Rectal smooth muscle tissue (tissue), 1 donor: Measurements from ENCODE around the gene ZNF785.
"Not testable (repeated sequence)": the region's sequence is repeated elsewhere in the genome, so short reads cannot be mapped to it uniquely, and the experiment has no call there.

Experiments used
- H3K27ac ChIP-seq: one replicate; pipeline ENCODE4 v1.7.0; 2013; ENCODE audit warnings: low read depth, low read length, inconsistent platforms
- H3K27me3 ChIP-seq: one replicate; pipeline ENCODE4 v1.7.0; 2013; ENCODE audit warnings: low read length; ENCODE audit not compliant: control insufficient read depth, insufficient read depth
- H3K36me3 ChIP-seq: one replicate; pipeline ENCODE4 v1.7.0; 2013; ENCODE audit warnings: low read length; ENCODE audit not compliant: control insufficient read depth, insufficient read depth
- H3K4me1 ChIP-seq: one replicate; pipeline ENCODE4 v1.7.0; 2013; ENCODE audit warnings: low read length; ENCODE audit not compliant: control insufficient read depth, insufficient read depth
- H3K4me3 ChIP-seq: one replicate; pipeline ENCODE4 v1.7.0; 2013; ENCODE audit warnings: low read length
- H3K9ac ChIP-seq: one replicate; pipeline ENCODE4 v1.7.0; 2013; ENCODE audit warnings: low read length

The ZNF785 gene

GRCh38 chr16:30556125-30556473 lies 29.4 kb downstream of the ZNF785 start:
- Histone ChIP-seq H3K27me3 (no peaks in the 10 kb centered on the region), H3K4me3 (peak overlapping the region; percentile 21), H3K4me1 (peaks cover 5% of the 10 kb centered on the region), H3K9ac (no peak overlapping the region), H3K36me3 (peaks cover 4% of the 10 kb centered on the region), H3K27ac (no peak overlapping the region)

DNA sequence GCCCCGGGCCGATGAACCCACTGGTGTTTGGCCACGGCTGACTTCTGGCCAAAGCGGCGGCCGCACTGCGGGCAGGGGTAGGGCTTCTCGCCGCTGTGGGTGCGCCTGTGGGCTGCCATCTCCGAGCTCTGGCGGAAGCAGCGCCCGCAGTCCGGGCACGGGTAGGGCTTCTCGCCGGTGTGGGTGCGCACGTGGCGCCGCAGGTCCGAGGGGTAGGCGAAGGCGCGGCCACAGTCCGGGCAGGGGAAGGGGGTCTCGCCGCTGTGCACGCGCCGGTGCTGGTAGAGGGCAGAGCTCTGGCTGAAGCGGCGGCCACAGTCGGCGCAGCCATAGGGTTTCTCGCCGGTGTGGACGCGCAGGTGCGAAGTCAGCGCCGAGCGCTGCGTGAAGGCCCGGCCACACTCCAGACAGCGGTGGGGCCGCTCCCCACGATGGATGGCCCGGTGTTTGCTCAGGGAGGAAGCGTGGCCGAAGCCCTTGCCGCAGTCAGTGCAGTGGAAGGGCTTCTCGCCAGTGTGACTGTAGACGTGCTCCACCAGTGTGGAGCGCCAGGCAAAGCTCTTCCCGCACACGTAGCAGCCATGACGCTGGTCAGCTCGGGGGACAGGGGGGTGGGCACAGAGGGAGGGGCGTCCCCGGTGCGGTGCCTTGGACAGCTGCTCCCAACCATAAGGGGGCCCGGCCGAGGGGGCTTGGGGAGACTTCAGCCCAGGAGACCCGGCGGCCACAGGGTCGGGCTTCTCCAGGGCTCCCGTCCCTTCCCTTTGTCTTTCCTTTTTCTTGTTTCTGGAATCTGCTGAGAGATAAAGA lies 30.0 kb downstream of the ZNF785 start:
- H3K27me3 ChIP-seq: no peaks in the 10 kb centered on the region
- H3K9ac ChIP-seq: no peak overlapping the region
- H3K36me3 ChIP-seq: peaks cover 4% of the 10 kb centered on the region
- H3K4me3 ChIP-seq: no peak overlapping the region
- peaks cover 5% of the 10 kb centered on the region for H3K4me1 ChIP-seq
- no peak overlapping the region for H3K27ac ChIP-seq

GRCh38 chr16:30554557-30555314 lies 30.8 kb downstream of the ZNF785 start:
- peaks cover 5% of the 10 kb centered on the region for H3K4me1 ChIP-seq

DNA sequence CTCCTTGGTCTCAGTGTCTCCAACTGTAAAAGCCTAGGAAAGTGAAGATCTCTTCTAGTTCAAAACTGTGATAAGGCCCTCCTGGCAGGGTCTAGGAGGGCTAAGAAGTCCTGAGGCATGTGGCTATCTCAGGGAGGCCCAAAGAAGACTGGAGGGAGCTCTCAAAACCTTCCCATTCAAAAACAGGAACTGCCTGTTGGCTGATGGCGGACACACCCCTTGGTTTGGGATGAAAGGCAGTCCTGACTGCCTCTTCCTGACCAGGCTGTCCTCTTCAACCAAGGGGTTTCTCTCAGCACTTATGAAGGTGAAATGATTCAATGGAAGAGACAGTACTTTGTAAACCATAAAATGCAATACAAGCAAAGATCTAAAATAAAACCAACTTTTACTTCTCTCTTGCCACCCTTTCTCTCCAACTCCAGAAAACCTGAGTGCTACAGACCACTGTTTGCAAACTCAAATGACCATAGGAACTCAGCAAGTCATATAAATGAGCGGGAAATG lies 32.1 kb downstream of the ZNF785 start:
- H3K9ac ChIP-seq: no peak overlapping the region
- no peak overlapping the region for H3K4me3 ChIP-seq
- no peaks in the 10 kb centered on the region for H3K27me3 ChIP-seq
- H3K27ac ChIP-seq: no peak overlapping the region
- peaks cover 4% of the 10 kb centered on the region for H3K36me3 ChIP-seq
- H3K4me1 ChIP-seq: peaks cover 5% of the 10 kb centered on the region

More at GRCh38 chr16:30554557-30555314, 30.8 kb downstream of the ZNF785 start:
- Histone ChIP-seq H3K4me3 (no peak overlapping the region), H3K27ac (no peak overlapping the region), H3K27me3 (no peaks in the 10 kb centered on the region), H3K9ac (no peak overlapping the region), H3K36me3 (peaks cover 4% of the 10 kb centered on the region)

DNA sequence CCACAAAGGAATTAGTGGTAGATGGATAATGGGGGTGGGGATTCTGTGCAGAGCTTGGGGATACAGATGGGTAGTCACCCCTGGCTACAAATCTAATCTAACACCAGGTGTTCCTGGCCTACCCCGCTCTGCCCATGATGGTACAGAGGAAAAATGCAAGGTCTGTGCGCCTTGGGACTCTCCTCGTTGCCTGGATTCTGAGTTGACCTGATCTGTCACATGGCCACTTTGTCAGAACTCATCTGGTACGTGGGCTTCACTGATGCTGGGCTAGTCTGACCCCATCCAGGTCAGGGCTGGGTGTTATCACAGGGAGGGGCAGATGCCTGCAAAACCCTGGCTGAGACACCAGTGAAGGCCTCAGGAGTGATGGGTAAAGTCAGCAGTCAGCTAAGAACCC lies 32.5 kb downstream of the ZNF785 start:
- H3K4me3 ChIP-seq: no peak overlapping the region
- no peak overlapping the region for H3K9ac ChIP-seq
- no peaks in the 10 kb centered on the region for H3K27me3 ChIP-seq
- H3K27ac ChIP-seq: no peak overlapping the region
- H3K36me3 ChIP-seq: peaks cover 4% of the 10 kb centered on the region
- peaks cover 5% of the 10 kb centered on the region for H3K4me1 ChIP-seq

GRCh38 chr16:30551781-30552180 lies 33.7 kb downstream of the ZNF785 start:
- Histone ChIP-seq H3K9ac (no peak overlapping the region), H3K36me3 (peaks cover 4% of the 10 kb centered on the region), H3K4me3 (no peak overlapping the region), H3K27ac (no peak overlapping the region), H3K4me1 (no peaks in the 10 kb centered on the region), H3K27me3 (no peaks in the 10 kb centered on the region)

GRCh38 chr16:30548416-30549253 lies 36.9 kb downstream of the ZNF785 start:
- Histone ChIP-seq H3K9ac (no peak overlapping the region), H3K4me3 (no peak overlapping the region), H3K36me3 (no peaks in the 10 kb centered on the region), H3K4me1 (no peaks in the 10 kb centered on the region), H3K27me3 (no peaks in the 10 kb centered on the region), H3K27ac (no peak overlapping the region)

DNA sequence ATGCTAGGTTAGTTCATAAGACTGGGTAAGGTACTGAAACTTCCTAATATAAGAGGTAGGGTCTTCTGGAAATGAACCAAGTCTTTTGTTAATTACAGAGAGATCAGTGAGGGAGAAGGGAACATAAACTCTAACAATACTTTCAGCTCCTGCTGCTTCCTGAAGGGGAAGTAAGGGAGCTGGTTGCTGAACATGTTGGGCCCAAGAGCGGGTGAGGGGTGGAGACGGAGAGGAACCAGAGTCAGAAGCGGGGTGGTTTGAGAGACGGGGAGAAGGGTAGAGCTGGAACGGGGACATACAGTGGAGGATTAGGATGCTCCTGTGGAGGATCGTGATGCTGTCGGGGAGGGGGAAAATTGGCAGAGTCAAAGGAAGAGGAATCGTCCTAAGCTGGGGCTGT lies 39.4 kb downstream of the ZNF785 start:
- Histone ChIP-seq H3K9ac (no peak overlapping the region), H3K27me3 (no peaks in the 10 kb centered on the region), H3K4me3 (no peak overlapping the region), H3K36me3 (no peaks in the 10 kb centered on the region), H3K4me1 (no peaks in the 10 kb centered on the region), H3K27ac (no peak overlapping the region)

- H3K36me3 ChIP-seq: no peaks in the 10 kb centered on the region
- H3K9ac ChIP-seq: no peak overlapping the region
- no peak overlapping the region for H3K4me3 ChIP-seq
- no peak overlapping the region for H3K27ac ChIP-seq
- no peaks in the 10 kb centered on the region for H3K27me3 ChIP-seq
- no peaks in the 10 kb centered on the region for H3K4me1 ChIP-seq
Observed at GRCh38 chr16:30543067-30543466, 42.4 kb downstream of the ZNF785 start.

GRCh38 chr16:30541502-30542329 lies 43.8 kb downstream of the ZNF785 start:
- H3K36me3 ChIP-seq: no peaks in the 10 kb centered on the region
- no peak overlapping the region for H3K4me3 ChIP-seq
- H3K27me3 ChIP-seq: no peaks in the 10 kb centered on the region
- H3K9ac ChIP-seq: no peak overlapping the region
- no peak overlapping the region for H3K27ac ChIP-seq
- no peaks in the 10 kb centered on the region for H3K4me1 ChIP-seq

DNA sequence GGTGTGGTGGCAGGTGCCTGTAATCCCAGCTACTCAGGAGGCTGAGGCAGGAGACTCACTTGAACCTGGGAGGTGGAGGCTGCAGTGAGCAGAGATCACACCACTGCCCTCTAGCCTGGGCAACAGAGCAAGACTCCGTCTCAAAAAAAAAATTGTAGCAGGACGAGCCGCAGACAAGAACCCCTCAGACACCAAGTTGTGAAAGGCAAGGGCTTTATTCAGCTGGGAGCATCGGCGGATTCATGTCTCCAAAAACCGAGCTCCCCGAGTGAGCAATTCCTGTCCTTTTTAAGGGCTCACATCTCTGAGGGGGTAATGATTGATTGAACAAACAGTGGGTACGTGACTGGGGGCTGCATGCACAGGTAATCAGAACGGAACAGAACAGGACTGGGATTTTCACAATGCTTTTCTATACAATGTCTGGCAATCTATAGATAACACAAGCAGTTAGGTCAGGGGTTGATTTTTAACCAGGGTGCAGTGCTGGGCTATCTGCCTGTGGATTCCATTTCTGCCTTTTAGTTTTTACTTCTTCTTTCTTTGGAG lies 44.5 kb downstream of the ZNF785 start:
- not testable (repeated sequence) for H3K27me3 ChIP-seq, H3K9ac ChIP-seq, H3K27ac ChIP-seq, H3K4me1 ChIP-seq, H3K4me3 ChIP-seq, H3K36me3 ChIP-seq
